ENCODE data around the gene CD99L2. TPM values are rescaled to one million over a fixed set of nuclear protein-coding genes. Genes with fewer than 3 reads are reported as not detected.
"Not testable (repeated sequence)": the region's sequence is repeated elsewhere in the genome, so short reads cannot be mapped to it uniquely, and the experiment has no call there.

Gene CD99L2
- total and polyA plus RNA-seq, 2 donors: 24.8 to 54.4 TPM

GRCh38 chrX:150834695-150835094, 63.8 kb downstream of the CD99L2 start:
- H3K4me1 ChIP-seq (ENCODE audit: insufficient read depth): no peaks in the 10 kb centered on the region
- no peak overlapping the region for H3K4me3 ChIP-seq (ENCODE audit: low read depth, low read length)
- no peak overlapping the region for H3K27ac ChIP-seq (ENCODE audit: low read depth)
- WGBS: 98% methylated on average over 1 of the region's 1 CpG
- no peaks in the 10 kb centered on the region for H3K36me3 ChIP-seq (ENCODE audit: insufficient read depth)
- no peak for DNase-seq (ENCODE audit: extremely low spot score)

DNA sequence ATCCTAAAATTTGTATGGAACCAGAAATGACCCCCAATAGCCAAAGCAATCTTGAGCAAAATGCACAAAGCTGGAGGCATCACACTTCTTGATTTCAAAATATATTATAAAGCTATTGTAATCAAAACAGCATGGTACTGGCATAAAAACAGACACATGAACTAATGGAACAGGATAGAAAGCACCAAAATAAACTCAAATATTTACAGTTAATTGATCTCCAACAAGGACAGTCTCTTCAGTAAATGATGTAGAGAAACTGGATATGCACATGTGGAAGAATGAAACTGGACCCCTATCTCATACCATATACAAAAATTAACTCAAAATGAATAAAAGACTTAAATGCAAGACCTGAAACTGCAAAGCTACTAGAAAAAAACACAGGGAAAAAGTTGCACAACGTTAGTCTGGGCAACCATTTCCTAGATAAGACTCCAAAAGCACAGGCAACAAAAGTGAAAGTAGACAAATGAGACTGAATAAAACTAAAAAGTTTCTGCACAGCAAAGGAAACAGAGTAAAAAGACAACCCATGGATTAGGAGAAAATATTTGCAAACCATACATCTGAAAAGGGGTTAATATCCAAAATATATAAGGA, 64.9 kb downstream of the CD99L2 start:
- WGBS: 84% methylated on average over 1 of the region's 1 CpG
- no peaks in the 10 kb centered on the region for H3K4me1 ChIP-seq (ENCODE audit: insufficient read depth)
- no peaks in the 10 kb centered on the region for H3K36me3 ChIP-seq (ENCODE audit: insufficient read depth)
- no peak for DNase-seq (ENCODE audit: extremely low spot score)
- H3K27ac ChIP-seq (ENCODE audit: low read depth): no peak overlapping the region
- no peak overlapping the region for H3K4me3 ChIP-seq (ENCODE audit: low read depth, low read length)

GRCh38 chrX:150831863-150832262, 66.6 kb downstream of the CD99L2 start:
- Histone ChIP-seq H3K4me1 (ENCODE audit: insufficient read depth) (no peaks in the 10 kb centered on the region), H3K27ac (ENCODE audit: low read depth) (no peak overlapping the region), H3K4me3 (ENCODE audit: low read depth, low read length) (no peak overlapping the region), H3K36me3 (ENCODE audit: insufficient read depth) (no peaks in the 10 kb centered on the region)
- no peak for DNase-seq (ENCODE audit: extremely low spot score)
- 65% methylated on average over 1 of the region's 1 CpG for WGBS

GRCh38 chrX:150828785-150829184, 69.7 kb downstream of the CD99L2 start:
- DNase-seq (ENCODE audit: extremely low spot score): no peak
- Histone ChIP-seq H3K27ac (ENCODE audit: low read depth) (no peak overlapping the region), H3K36me3 (ENCODE audit: insufficient read depth) (no peaks in the 10 kb centered on the region), H3K4me3 (ENCODE audit: low read depth, low read length) (no peak overlapping the region), H3K4me1 (ENCODE audit: insufficient read depth) (no peaks in the 10 kb centered on the region)
- 87% methylated on average over 5 of the region's 5 CpGs for WGBS

DNA sequence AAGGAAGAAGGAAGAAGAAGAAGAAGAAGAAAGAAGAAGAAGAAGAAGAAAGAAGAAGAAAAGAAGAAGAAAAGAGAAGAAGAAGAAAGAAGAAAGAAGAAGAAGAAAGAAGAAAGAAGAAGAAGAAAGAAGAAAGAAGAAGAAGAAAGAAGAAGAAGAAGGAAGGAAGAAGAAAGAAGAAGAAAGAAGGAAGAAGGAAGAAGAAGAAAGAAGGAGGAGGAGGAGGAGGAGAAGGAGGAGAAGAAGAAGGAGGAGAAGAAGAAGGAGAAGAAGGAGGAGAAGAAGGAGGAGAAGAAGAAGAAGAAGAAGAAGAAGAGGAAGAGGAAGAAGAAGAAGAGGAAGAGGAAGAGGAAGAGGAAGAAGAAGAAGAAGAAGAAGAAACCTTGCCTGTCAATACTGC, 74.1 kb downstream of the CD99L2 start:
- not testable (repeated sequence) for H3K4me3 ChIP-seq (ENCODE audit: low read depth, low read length); DNase-seq (ENCODE audit: extremely low spot score); H3K4me1 ChIP-seq (ENCODE audit: insufficient read depth); H3K27ac ChIP-seq (ENCODE audit: low read depth); H3K36me3 ChIP-seq (ENCODE audit: insufficient read depth)

DNA sequence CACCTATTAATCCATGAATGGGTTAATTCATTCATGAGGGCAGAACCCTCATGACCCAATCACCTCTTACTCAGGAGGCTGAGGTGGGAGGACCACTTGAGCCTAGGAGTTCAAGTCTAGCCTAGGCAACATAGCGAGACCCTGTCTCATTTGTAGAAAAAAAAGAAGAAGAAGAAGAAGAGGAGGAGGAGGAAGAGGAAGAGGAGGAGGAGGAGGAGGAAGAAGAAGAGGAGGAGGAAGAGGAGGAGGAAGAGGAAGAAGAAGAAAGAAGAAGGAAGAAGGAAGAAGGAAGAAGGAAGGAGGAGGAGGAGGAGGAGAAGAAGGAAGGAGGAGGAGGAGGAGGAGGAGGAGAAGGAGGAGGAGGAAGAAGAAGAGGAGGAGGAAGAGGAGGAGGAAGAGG, 74.6 kb downstream of the CD99L2 start:
- 100% methylated on average over 1 of the region's 1 CpG for WGBS
- H3K27ac ChIP-seq (ENCODE audit: low read depth): not testable (repeated sequence)

GRCh38 chrX:150821971-150822370, 76.5 kb downstream of the CD99L2 start:
- no peak for DNase-seq (ENCODE audit: extremely low spot score)
- no peaks in the 10 kb centered on the region for H3K4me1 ChIP-seq (ENCODE audit: insufficient read depth)
- H3K27ac ChIP-seq (ENCODE audit: low read depth): no peak overlapping the region
- 98% methylated on average over 2 of the region's 2 CpGs for WGBS
- no peaks in the 10 kb centered on the region for H3K36me3 ChIP-seq (ENCODE audit: insufficient read depth)
- no peak overlapping the region for H3K4me3 ChIP-seq (ENCODE audit: low read depth, low read length)

More for the DNA sequence above, 74.6 kb downstream of the CD99L2 start:
- not testable (repeated sequence) for DNase-seq (ENCODE audit: extremely low spot score); H3K4me3 ChIP-seq (ENCODE audit: low read depth, low read length); H3K4me1 ChIP-seq (ENCODE audit: insufficient read depth); H3K36me3 ChIP-seq (ENCODE audit: insufficient read depth)

- no peak for DNase-seq (ENCODE audit: extremely low spot score)
- Histone ChIP-seq H3K27ac (ENCODE audit: low read depth) (no peak overlapping the region), H3K36me3 (ENCODE audit: insufficient read depth) (peaks cover 2% of the 10 kb centered on the region), H3K4me3 (ENCODE audit: low read depth, low read length) (no peak overlapping the region), H3K4me1 (ENCODE audit: insufficient read depth) (no peaks in the 10 kb centered on the region)
- WGBS: 89% methylated on average over 5 of the region's 5 CpGs
Observed at GRCh38 chrX:150813922-150814321, 84.5 kb downstream of the CD99L2 start.

GRCh38 chrX:150806827-150807226, 91.6 kb downstream of the CD99L2 start:
- DNase-seq (ENCODE audit: extremely low spot score): no peak
- Histone ChIP-seq H3K4me1 (ENCODE audit: insufficient read depth) (no peaks in the 10 kb centered on the region), H3K27ac (ENCODE audit: low read depth) (no peak overlapping the region), H3K4me3 (ENCODE audit: low read depth, low read length) (no peak overlapping the region), H3K36me3 (ENCODE audit: insufficient read depth) (no peaks in the 10 kb centered on the region)
- 81% methylated on average over 1 of the region's 1 CpG for WGBS

DNA sequence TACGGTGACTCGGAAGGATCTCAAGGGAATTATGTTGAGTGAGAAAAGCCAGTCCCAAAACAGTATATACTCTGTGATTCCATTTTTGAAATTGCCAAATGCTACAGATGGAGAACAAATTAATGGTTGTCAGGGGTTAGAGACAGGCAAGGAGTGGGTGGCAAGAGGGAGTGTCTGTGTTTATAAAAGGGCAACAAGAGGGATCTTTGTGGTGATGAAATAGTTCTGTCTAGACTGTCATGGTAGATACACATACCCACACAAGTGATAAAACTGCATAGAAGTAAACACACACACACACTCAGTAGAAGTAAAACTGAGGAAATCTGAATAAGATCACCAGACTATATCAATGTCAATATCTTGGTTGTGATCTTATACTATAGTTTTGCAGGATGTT, 92.7 kb downstream of the CD99L2 start:
- no peaks in the 10 kb centered on the region for H3K4me1 ChIP-seq (ENCODE audit: insufficient read depth)
- DNase-seq (ENCODE audit: extremely low spot score): no peak
- WGBS: 96% methylated on average over 2 of the region's 2 CpGs
- H3K27ac ChIP-seq (ENCODE audit: low read depth): no peak overlapping the region
- H3K36me3 ChIP-seq (ENCODE audit: insufficient read depth): no peaks in the 10 kb centered on the region
- no peak overlapping the region for H3K4me3 ChIP-seq (ENCODE audit: low read depth, low read length)

GRCh38 chrX:150792949-150793527, 105.4 kb downstream of the CD99L2 start:
- H3K4me3 ChIP-seq (ENCODE audit: low read depth, low read length): no peak overlapping the region
- no peaks in the 10 kb centered on the region for H3K36me3 ChIP-seq (ENCODE audit: insufficient read depth)
- no peak for DNase-seq (ENCODE audit: extremely low spot score)
- WGBS: 89% methylated on average over 5 of the region's 5 CpGs
- H3K4me1 ChIP-seq (ENCODE audit: insufficient read depth): no peaks in the 10 kb centered on the region
- no peak overlapping the region for H3K27ac ChIP-seq (ENCODE audit: low read depth)

DNA sequence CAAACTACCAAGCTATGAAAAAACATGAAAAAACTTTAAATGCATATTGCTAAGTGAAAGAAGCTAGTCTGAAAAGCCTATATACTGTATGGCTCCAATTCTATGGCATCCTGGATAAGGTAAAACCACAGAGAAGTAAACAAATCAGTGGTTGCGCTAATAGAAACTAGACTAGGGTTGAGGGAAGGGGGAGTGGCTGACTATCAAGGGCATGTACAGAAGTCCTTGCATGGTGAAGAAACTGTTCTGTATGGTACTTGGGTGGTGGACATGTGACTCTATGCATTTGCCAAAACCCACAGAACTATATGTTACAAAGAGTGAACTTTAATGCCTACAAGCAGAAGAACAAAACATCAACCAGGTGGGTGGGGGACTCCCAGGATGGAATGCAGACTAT, 108.4 kb downstream of the CD99L2 start:
- H3K4me1 ChIP-seq (ENCODE audit: insufficient read depth): no peaks in the 10 kb centered on the region
- no peak overlapping the region for H3K27ac ChIP-seq (ENCODE audit: low read depth)
- WGBS: 92% methylated on average over 1 of the region's 1 CpG
- no peak for DNase-seq (ENCODE audit: extremely low spot score)
- no peaks in the 10 kb centered on the region for H3K36me3 ChIP-seq (ENCODE audit: insufficient read depth)
- H3K4me3 ChIP-seq (ENCODE audit: low read depth, low read length): no peak overlapping the region

GRCh38 chrX:150781677-150782076, 116.8 kb downstream of the CD99L2 start:
- WGBS: 97% methylated on average over 10 of the region's 10 CpGs
- peaks cover 3% of the 10 kb centered on the region for H3K36me3 ChIP-seq (ENCODE audit: insufficient read depth)
- no peak for DNase-seq (ENCODE audit: extremely low spot score)
- H3K4me3 ChIP-seq (ENCODE audit: low read depth, low read length): no peak overlapping the region
- no peak overlapping the region for H3K27ac ChIP-seq (ENCODE audit: low read depth)
- H3K4me1 ChIP-seq (ENCODE audit: insufficient read depth): no peaks in the 10 kb centered on the region

DNA sequence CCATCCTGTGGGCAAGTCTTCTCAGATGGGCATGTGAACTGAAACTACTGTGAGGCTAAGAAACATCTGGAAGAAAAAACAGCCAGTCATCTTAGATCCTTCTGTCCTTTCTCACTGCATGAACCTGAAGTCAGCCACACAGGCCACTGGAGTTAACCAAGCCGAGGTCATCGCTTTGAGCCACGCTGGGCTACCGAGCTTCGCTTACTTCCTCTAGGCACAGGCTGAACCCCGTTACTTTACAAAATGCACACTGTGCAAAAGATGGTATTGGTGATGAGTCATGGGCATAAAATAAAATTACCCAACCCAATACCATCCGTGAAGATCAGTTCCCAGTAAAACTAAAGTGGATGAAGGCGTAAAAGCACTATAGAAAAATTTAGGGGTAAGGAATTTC, 119.1 kb downstream of the CD99L2 start:
- H3K36me3 ChIP-seq (ENCODE audit: insufficient read depth): no peaks in the 10 kb centered on the region

More for the DNA sequence above, 119.1 kb downstream of the CD99L2 start:
- H3K27ac ChIP-seq (ENCODE audit: low read depth): no peak overlapping the region
- DNase-seq (ENCODE audit: extremely low spot score): no peak
- H3K4me3 ChIP-seq (ENCODE audit: low read depth, low read length): no peak overlapping the region
- WGBS: 92% methylated on average over 8 of the region's 8 CpGs
- H3K4me1 ChIP-seq (ENCODE audit: insufficient read depth): no peaks in the 10 kb centered on the region

Measured in urinary bladder (tissue), 4 donors.